GM04503 (cell line): ENCODE results near the gene OTOS.

Source experiments
- DNase-seq: peaks from one replicate; pipeline ENCODE4 v3.0.0-alpha.2; 2012; ENCODE audit warnings: low read depth

OTOS gene

GRCh38 chr2:240167588-240167880, 27.1 kb upstream of the OTOS start:
- DNase-seq: no peak

GRCh38 chr2:240166761-240167587, 26.5 kb upstream of the OTOS start:
- no peak for DNase-seq

GRCh38 chr2:240166191-240166590, 25.7 kb upstream of the OTOS start:
- no peak for DNase-seq

- no peak for DNase-seq
These were observed 25.2 kb upstream of the OTOS start for GRCh38 chr2:240165661-240166060.

- no peak for DNase-seq
These were observed 24.6 kb upstream of the OTOS start for GRCh38 chr2:240165034-240165433.

- DNase-seq: no peak
These were observed 24.1 kb upstream of the OTOS start for GRCh38 chr2:240164586-240164985.

GRCh38 chr2:240163844-240164574, 23.6 kb upstream of the OTOS start:
- DNase-seq: no peak

GRCh38 chr2:240162939-240163714, 22.7 kb upstream of the OTOS start:
- DNase-seq: no peak

- DNase-seq: no peak
These were observed 22.1 kb upstream of the OTOS start for GRCh38 chr2:240162531-240162930.

GRCh38 chr2:240162032-240162431, 21.6 kb upstream of the OTOS start:
- DNase-seq: no peak

- DNase-seq: no peak
These were observed 20.8 kb upstream of the OTOS start for GRCh38 chr2:240161087-240161750.

GRCh38 chr2:240160291-240161086, 20.0 kb upstream of the OTOS start:
- no peak for DNase-seq

GRCh38 chr2:240159251-240159839, 18.9 kb upstream of the OTOS start:
- DNase-seq: no peak

GRCh38 chr2:240157147-240157470, 16.7 kb upstream of the OTOS start:
- DNase-seq: no peak

- no peak for DNase-seq
These were observed 16.1 kb upstream of the OTOS start for GRCh38 chr2:240156435-240157146.

GRCh38 chr2:240155745-240156390, 15.4 kb upstream of the OTOS start:
- DNase-seq: no peak

GRCh38 chr2:240155048-240155744, 14.7 kb upstream of the OTOS start:
- DNase-seq: no peak

GRCh38 chr2:240154606-240155005, 14.1 kb upstream of the OTOS start:
- no peak for DNase-seq

- no peak for DNase-seq
These were observed 13.0 kb upstream of the OTOS start for GRCh38 chr2:240153418-240153817.
